GM19238 (cell line): ENCODE measurements around the gene MUC6.

Source experiments
- DNase-seq: peaks from one replicate; pipeline ENCODE4 v3.0.0; 2011; ENCODE audit warnings: low spot score; ENCODE audit not compliant: insufficient read length

Gene MUC6

DNA sequence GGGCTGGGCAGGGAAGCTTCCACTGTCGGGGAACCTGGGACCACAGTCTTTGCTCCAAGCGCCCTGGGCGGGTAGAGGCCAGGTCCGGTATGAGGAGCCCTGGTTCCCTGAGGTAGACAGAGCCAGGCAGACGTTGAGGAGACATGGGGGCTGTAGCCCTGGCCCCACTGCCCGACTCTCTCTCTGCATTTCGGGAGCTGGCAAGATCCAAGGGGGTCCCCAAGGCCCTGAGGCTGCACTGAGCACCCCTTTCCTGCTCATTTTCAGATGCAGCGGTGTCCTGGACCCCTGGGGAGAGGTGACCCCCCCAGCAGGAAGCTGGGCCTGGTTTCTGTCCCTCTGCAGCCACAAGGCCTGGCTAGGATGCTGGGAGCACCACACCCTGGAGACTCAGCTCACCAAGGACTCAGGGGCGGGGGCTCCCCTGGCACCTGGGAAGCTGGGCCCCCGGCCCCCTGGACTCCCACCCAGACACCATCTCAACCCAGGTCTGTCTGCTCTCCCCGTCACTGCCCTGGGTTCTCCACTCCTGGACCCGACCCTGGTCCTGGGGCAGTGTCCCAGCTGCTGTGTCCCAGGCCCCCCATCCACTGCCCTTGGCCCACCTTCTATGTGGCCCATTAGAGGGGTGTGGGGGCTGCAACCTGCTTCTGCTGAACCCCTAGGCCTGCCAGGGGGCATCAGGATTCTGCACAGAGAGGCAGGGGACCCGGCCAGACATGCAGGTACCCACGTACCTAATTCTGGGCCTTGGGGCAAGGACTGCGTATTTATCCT, 15.0 kb upstream of the MUC6 start:
- DNase-seq, result no peak

DNA sequence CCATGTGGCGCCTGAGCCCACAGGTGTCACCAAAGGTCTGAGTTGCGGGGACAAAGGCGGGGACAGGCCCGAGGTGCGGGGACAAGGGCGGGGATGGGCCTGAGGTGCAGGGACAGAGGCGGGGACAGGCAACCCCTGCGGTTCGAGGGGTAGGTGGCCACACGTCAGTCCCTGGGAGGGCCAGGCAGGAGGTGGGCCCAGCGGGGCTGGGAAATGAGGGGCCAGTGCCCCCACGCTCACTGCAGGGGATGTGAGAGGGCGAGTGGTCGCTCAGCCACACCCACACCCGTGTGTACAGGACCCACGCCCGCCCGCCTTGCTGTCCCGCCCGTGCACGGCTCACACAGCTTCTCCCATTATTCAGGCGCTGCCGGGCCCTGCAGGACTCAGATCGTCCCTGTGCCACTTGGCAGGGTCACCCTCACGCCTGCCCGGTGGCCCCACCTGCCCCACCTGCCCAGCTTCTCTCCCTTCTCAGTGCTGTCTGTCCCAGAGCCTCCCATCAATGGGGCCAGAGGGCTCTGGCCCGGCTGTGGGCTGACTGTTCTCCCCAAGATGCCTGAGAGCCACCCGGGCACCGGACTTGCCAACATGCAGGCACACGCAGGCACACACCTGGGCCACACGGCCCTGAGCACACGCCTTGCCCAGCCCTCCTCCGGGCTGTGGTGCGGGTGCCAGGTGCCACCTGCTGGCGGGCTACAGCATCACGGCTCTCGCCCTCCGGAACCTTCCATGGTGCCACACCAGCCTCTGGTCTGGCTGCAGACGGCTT, 14.2 kb upstream of the MUC6 start:
- peak; percentile 93 for DNase-seq

DNA sequence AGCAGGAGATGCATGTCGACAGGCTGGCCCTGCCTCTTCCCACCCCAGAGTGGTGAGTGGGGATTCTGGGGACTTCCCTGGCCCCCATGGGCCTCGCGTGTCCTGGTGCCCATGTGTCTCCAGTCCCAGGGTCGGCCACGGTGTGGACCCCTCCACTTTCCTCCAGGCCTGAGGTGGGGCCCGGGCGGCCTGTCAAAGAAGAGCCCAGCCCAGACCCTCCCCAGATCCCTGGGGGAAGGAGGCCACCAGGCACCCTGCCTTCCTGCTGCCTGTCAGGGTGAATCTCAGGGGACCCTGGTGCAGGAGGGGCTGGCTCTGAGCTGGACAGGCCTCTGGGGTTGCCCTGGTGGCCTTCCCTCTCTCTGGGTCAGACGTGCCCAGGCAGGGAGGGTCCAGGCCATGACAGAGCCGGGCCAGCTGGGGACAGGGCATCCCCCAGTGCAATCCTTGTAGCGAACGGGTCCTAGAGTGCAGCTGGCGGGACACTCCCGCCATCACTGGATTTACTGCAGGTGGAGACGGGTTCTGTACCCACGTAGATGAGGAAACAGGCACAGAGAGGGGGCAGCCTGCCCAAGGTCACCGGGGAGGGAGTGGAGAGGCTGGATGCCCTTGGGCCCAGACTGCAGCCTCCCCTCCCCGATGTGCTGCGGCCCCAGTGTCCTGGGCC, 13.5 kb upstream of the MUC6 start:
- no peak for DNase-seq

DNA sequence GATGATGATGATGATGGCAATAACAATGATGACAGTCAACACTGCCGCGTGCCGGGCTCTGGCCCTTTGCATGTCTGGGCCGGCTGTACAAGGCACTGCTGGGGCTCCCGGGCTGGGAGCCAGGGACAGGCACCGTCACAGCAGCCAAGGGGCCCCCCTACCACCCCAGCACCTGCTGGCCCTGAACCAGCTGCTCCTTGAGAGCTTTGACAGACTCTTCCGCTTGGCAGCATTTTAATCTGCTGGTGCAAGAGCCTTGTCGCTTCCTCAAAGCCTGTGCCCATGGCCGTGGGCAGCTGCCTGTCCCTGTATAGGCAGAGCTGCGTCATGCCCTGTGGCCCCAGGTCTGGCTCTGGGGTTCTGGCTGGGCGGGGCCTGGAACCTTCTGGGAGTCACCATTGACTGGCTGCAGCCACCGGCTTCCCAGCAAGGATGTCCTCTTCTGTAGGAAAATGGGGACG, 12.9 kb upstream of the MUC6 start:
- no peak for DNase-seq

DNA sequence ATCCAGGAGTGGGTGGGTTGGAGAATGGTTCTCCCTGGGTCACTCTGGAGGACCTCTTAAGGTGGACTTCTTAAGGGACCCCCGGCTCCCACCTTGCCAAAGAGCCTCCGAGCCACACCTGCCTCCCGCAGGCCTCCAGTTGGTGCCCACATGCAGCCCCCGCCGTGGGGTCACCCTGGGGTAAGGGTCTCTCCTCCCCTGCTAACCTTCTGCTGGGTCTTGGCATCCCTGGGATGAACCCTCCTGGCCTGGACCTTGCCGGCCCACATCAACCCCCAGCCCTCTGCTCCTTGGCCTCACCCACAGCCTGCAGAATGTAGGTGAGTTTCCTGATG, 12.5 kb upstream of the MUC6 start:
- no peak for DNase-seq

DNA sequence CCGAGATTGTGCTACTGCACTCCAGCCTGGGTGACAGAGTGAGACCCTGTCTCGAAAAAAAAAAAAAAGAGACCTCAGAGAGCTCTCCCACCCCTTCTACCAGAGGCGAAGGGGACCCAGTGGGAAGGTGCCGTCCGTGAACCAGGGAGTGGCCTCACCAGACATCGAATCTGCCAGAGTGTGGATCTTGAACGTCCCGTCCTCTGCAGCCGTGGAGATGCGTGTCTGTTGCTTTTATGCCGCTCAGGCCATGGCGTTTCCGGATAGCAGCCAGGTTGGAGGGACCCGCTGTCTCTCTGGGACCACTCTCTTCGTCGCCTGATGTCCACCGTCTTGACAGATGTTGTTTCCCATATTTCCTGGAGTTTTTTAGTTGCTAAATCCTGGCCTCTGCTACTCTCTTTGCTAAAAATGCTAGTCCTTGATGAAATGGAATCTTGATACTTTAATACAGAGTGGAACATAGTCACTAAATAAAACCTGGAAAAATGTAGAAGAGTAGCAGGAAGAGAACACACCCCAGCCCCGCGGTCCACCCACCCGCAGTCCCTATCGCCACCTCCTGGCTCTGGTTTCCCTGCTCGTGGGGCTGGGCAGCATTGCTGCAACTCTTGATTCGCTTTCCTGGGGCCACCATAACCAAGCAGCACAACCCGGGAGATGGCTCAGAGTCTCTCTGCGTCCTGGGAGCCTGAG, 12.0 kb upstream of the MUC6 start:
- DNase-seq, result no peak

DNA sequence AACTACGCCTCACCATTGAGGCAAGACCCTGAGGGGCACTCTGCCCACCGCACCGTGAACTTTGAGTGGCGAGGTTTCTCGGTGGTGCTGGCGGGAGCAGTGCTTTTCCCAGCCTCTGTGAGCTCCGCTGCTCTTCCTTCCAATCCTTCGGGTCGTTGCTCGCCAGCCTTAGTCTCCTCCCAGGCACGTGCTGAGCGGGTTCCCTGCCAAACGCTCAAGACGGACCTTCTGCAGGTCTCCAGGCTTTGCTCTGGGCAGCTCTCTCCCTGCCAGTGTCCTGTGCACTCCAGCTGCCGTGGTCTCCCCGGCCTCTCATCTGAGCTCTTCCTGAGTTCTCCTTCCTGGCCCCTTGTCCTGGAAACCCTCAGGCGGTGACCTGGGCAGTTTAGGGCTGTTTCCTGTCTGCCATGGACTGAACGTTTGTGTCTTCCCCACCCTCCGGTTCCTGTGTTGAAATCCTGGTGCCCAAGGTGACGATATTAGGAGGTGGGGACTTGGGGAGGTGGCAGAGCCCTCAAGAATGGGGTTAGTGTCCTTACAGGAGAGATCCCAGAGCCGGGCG, 11.2 kb upstream of the MUC6 start:
- DNase-seq, result no peak

DNA sequence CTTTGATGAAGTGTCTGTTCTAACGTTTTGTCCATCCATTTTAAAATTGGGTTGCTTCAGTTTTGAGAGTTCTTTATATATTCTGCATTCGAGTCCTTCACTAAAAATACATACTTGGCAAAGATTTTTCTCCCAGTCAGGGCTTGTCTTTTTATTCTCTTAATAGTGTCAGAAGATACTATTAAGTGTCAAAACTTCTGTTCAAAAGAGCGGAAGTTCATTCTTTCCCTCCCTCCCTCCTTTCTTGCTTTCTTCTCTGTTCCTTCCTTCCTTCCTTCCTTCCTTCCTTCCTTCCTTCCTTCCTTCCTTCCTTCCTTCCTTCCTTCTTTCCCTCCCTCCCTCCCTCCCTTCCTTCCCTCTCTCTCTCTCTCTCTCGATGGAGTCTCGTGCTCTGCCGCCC, 7.6 kb upstream of the MUC6 start:
- no peak for DNase-seq

DNA sequence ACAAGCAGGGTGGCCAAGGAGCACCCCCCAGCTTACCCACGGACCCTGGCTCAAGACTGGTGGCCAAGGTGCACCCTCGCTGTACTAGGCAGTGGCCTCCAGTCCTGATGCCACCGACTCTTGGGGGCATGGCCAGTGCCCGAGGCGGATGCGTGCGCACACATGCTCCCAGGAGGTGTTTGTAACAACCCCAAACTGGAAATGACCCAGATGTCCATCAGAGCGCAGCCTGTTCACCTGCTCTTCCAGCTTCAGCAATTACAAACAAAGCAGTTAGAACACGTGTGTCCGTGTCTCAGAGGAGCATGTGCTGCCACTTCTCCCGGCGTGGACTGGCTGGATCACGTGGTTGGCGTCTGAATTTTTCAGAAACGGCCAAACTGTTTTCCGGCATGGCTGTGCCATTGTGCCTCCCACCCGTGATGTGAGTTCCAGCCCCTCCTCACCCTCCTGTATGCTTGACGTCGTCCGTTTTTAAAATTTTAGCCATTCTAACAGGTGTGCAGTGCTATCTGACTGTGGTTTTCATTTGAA, 7.1 kb upstream of the MUC6 start:
- no peak for DNase-seq

DNA sequence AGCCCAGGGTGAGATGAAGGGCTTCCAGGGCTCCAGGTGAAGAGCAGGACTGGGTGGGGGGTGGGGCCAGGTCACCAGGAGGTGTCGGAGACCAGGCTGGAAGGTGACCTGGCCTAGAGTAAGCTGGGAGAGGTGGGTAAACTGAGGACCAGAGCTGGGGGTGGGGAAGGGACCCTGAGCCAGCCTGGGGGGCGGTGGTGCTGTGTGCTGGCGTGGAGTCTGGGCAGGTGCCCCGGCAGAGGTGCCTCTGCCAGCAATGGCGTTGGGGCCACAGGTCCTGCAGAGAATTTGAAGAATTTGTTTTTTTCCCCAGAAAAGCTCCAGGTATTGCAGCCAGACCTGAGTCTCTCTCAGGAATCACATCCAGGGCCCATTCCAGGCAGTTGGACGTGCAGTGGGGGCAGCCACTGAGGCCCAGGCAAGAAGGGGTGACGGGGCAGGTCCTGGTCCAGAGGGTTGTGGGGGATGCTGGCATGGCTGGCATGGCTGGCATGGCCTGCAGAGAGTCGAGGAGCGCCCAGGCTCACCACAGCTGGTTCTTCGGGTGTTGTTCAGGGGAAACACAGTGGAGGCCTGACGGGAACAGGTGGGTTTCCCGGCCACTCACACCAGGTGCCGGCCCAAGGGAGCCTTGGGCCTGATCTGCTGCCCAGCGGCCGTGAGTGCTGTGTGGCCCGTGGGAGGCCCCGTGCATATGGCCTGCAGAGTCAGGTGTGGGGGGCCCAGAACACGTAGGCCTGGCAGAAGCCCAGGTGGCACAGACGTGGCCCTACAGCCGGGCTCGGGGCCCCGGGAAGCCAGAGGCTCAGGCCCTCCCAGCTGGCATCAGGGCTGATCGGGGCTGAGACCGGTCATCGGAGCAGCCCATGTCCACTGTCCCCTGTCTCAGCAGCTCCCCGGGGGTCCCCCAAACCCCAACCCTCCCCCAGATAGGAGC, 6.4 kb upstream of the MUC6 start:
- no peak for DNase-seq

DNA sequence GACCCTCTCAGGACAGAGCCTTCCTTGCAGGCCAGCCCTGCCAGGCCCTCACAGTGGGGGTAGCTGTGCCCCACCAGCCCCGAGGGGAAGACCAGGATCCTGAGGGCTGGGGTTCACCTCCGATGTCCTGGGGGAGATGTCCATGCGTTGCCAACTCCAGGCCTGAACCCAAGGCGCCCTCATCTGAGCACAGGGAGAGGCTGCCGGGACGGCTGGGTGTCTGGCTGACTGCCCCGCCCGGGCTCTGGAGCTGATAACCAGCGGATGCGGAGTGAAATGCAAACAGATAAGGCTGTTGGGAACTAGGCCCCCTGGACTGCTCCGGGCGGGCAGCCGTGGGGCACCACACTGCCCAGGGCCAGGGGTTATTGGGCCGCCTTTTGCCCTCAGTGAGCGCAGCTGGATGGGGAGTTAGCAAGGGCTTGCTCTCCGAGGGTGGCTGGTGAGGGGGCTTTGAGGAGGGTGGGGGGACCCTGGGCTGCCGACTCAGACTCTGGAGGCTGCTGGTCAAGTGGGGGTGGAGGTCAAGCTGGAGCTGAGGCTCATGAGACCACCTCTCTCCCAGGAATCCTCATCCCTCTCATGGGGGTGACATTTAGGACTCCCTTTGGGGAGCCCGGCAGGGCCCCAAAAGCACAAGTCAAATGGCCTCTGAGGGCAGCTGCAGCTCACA, 5.6 kb upstream of the MUC6 start:
- no peak for DNase-seq

DNA sequence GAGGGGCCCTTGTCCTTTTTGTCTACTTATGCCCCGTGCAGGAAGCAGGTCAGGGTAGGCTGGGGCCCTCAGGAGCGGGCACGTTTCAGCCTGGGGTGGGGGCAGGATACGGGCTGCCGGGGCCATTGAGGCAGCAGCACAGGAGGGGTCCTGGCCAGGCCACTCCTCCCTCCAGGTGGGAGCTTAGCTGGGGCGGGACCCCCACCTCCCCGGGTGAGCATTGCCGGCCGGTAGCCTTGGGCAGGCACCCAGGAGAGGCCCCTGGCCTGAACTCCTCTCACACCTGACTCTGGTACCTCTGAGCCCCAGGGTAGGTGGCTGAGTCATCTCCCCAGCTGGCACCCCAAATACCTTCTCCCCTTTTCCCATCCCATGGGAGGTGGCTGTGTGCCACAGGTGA, 5.0 kb upstream of the MUC6 start:
- no peak for DNase-seq

DNA sequence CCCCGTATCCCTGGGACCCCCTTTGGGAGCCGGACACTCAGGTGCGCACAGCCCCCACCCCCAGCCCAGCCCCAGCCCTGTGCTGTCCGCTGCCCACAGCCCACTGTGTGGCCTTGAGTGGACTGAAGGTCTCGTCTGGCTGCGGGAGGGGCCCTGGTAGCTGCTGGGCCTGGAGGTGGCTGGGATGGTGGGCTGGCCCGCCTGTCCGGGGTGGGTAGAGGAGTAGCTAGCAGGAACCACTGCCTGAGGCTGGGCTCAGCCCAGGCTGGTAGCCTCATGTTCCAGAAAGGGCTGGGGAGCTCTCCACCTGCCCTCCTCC, 4.6 kb upstream of the MUC6 start:
- no peak for DNase-seq

DNA sequence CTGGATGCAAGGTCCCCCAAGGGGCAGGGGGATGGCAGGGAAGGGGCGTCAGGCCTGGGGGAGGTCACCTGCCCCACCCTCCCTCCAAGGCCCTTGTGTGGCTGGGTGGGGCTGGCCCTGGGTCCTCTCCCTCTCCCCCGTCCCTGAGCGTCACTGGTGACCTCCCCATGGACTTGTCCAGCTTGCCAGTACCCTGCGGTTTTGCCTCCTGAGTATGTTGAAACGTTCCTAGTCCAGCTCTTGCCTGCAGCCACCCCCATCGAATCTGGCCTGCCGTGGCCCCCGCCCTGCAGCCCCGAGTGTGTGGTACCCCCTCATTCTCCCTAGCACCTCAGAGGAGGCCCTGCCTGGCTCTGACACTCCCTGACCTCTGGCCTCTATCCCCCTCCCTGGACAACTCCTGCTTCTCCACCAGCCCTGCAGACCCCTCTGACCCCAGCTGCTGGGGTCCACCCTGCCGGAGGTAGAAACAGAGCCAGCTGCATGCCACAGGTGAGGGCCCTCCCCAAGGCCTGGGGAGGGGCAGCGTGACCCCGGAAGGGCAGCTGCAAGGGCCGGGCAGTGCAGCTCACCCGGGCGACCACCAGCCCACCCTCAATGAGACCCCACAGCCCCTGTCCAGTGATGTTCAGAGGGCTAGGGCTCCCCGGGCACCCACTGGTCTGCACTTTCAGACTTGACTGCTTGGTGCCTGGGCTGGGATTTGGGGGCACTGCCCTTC, 4.1 kb upstream of the MUC6 start:
- DNase-seq, result no peak

DNA sequence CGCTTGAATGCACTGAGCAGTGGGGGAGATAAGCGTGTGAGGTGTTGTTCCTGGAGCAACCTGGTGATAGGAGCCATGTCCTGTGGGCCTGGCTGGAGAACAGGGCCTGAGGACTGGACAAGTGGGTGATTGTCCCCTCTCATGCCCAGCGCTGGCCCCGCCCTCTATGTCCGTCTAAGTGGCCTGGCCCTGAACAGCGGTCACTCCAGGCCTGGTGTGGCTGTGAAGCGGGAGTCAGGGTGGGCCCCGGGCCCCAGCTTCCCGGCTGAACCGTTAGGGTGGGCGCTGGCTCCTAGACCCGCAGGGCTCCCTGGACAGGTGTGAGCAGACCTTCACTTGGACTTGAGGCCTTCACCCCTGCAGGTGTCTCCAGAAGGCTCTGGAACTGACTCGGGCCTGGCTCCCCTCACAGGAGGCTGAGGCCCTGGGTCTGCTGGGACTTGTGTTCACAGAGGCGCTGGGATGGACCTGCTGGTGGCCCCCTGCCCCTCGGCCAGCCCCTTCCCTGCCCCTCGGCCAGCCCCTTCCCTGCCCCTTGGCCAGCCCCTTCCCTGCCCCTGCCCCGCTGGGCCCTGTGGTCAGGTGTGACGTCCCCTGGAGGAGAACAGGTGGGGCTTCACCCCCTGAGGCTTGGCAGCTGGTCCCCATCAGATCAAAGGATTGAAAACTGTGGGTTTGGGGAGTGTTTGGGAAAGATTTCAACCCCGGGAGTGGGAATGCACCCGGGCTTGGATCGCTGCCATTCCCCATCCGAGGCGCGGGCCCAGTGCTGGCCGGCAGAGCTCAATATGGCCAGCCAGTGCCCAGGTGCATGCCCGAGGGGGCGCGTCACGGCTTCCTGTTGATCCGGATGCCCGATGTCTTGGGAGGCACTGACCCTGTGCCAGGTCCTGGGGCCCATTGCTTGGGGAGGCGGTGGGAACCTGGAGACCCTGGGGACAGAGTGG, 3.2 kb upstream of the MUC6 start:
- DNase-seq, result no peak

DNA sequence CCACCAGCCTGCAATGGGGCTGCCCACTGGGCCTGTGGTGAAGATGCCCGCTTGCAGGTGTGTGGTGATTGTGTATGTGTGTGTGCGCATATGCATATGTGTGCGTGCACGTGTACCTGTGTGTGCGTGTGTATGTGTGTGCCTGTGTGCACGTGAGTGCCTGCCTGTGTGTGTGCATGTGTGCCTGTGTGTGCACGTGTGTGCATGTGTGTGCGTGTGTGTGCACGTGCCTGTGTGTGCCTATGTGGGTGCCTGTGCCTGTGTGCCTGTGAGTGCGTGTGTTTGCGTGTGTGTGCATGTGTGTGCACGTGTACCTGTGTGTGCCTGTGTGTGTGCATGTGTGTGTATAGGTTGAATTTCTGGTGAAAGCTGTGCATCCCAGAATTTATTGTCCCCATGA, 2.4 kb upstream of the MUC6 start:
- no peak for DNase-seq

DNA sequence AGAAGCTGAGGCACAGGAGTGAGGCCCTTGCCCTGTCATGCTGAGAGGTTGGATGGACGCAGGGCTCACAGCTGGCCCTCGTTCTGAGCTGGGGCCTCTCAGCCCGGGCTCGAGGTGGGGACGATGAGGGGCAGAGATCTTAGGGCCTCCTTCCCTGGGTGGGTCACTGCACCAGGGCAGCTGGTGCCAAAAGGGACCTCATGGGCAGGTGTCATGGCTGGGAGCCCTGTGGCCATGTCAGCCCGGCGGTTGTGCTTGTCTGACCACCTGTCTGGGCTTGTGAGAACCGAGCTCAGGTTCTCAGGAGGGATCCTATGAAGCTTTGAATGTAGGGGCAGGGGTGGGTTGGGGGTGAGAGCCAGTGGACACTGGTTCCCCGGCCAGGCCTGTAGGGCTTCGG, 1.8 kb upstream of the MUC6 start:
- DNase-seq, result no peak

DNA sequence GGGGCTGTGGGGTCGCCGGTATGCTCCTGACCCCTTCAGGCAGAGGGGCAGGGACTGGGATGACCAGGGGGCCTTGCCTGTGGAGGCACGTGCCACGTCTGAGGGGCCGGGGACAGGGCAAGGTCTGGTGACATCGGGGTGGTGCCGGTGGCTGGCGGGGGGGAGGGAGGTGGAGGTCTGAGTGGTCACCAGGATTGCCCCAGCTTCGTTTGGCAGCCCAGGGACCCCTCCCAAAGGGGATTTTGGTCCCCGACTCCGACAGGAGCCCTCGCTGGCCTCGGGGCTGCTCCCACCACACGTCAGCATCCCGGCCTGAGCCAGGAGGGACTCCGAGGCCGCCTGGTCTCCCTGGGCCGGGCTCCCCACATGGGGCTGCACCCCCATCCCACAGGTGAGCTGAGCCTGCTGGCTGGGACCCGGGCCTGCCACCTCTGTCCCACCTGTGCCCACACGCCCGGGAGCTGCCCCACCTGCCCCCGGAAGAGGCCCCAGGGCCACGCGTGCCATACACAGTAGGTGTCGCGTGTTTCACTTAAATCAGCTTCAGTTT, 1.1 kb upstream of the MUC6 start:
- no peak for DNase-seq
